ENCODE data around the gene PLAAT3. TPM values are rescaled to one million over a fixed set of nuclear protein-coding genes. Genes with fewer than 3 reads are reported as not detected.

PLAAT3 gene
- total and polyA plus RNA-seq, 7 donors, result 50.0 to 115 (median 82.3) TPM

GRCh38 chr11:63598556-63598955, 15.7 kb downstream of the PLAAT3 start:
- 70 to 86% (median 83%) methylated on average over 4 of the region's 4 CpGs for WGBS, 3 donors
- H3K9me3 ChIP-seq, result no peaks in the 10 kb centered on the region

DNA sequence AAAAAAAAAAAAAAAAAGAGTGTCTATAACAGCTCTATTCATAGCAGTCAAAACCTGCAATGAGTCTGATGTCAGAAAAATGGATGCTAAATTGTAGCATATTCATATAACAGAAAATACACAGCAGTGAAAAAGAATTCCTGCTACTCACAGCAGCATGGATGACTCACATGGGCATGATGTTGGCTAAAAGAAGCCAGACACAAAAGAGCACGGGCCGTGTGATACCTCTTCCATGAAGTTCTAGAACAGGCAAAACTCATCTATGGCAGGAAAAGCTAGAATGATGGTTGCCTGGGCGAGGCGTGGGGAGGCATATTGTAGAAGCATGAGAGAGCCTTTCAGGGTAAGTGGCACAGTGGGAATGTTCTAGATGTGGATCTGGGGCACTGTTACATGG, 18.9 kb downstream of the PLAAT3 start:
- H3K27ac ChIP-seq, result peak overlapping the region; percentile 23
- H3K4me1 ChIP-seq, result no peaks in the 10 kb centered on the region
- TF ChIP-seq, protein P1, sequence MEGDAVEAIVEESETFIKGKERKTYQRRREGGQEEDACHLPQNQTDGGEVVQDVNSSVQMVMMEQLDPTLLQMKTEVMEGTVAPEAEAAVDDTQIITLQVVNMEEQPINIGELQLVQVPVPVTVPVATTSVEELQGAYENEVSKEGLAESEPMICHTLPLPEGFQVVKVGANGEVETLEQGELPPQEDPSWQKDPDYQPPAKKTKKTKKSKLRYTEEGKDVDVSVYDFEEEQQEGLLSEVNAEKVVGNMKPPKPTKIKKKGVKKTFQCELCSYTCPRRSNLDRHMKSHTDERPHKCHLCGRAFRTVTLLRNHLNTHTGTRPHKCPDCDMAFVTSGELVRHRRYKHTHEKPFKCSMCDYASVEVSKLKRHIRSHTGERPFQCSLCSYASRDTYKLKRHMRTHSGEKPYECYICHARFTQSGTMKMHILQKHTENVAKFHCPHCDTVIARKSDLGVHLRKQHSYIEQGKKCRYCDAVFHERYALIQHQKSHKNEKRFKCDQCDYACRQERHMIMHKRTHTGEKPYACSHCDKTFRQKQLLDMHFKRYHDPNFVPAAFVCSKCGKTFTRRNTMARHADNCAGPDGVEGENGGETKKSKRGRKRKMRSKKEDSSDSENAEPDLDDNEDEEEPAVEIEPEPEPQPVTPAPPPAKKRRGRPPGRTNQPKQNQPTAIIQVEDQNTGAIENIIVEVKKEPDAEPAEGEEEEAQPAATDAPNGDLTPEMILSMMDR (IDR thresholded peaks at IDR 0.05), result no peak
- H3K27me3 ChIP-seq (ENCODE audit: insufficient read depth in 3 of 3, low read length in 2 of 3), result no peaks in the 10 kb centered on the region
- H3K4me3 ChIP-seq, result no peak overlapping the region
- peak in 3 of 4 donors; percentile 35 to 41 (median 41) for ATAC-seq
- WGBS, 3 donors, result 66 to 88% (median 76%) methylated on average over 4 of the region's 4 CpGs
- no peak for DNase-seq
- intact Hi-C loops (cut with DNase I), result no loop called here
- H3K36me3 ChIP-seq (ENCODE audit: insufficient read depth in 1 of 2, low read depth in 1 of 2), result peaks cover 2 to 64% of the 10 kb centered on the region in 2 donors
- H3K9me3 ChIP-seq, result no peaks in the 10 kb centered on the region

More at GRCh38 chr11:63598556-63598955, 15.7 kb downstream of the PLAAT3 start:
- DNase-seq, result no peak
- H3K4me1 ChIP-seq, result peaks cover 19% of the 10 kb centered on the region
- no peak overlapping the region for H3K27ac ChIP-seq
- ATAC-seq, result no peak
- H3K27me3 ChIP-seq (ENCODE audit: insufficient read depth in 3 of 3, low read length in 2 of 3), result no peaks in the 10 kb centered on the region
- H3K4me3 ChIP-seq, result no peak overlapping the region
- intact Hi-C loops (cut with DNase I), result no loop called here
- TF ChIP-seq, protein P1 (IDR thresholded peaks at IDR 0.05), result no peak
- H3K36me3 ChIP-seq (ENCODE audit: insufficient read depth in 1 of 2, low read depth in 1 of 2), result peaks cover 2 to 32% of the 10 kb centered on the region in 2 donors

- H3K27me3 ChIP-seq (ENCODE audit: insufficient read depth in 3 of 3, low read length in 2 of 3), result no peaks in the 10 kb centered on the region
- ATAC-seq (peak in 3 of 4 donors; percentile 21 to 54 (median 46)), DNase-seq (no peak)
- 78 to 81% (median 78%) methylated on average over 4 of the region's 4 CpGs for WGBS, 3 donors
- intact Hi-C loops (cut with DNase I), result loop anchor here in 1 of 2 donors (5.0 kb wide), 1 partner anchor 39 kb away; no protein-coding TSS in a partner anchor
- no peaks in the 10 kb centered on the region for H3K4me1 ChIP-seq
- no peaks in the 10 kb centered on the region for H3K9me3 ChIP-seq
- H3K36me3 ChIP-seq (ENCODE audit: insufficient read depth in 1 of 2, low read depth in 1 of 2), result peaks cover 5 to 85% of the 10 kb centered on the region in 2 donors
- H3K27ac ChIP-seq, result no peak overlapping the region
- H3K4me3 ChIP-seq, result no peak overlapping the region
- TF ChIP-seq, protein P1 (IDR thresholded peaks at IDR 0.05), result peak; percentile 37
These were observed 21.2 kb downstream of the PLAAT3 start for GRCh38 chr11:63592975-63593395.

GRCh38 chr11:63590024-63590788, 24.0 kb downstream of the PLAAT3 start:
- no peaks in the 10 kb centered on the region for H3K4me1 ChIP-seq
- peaks cover 3 to 83% of the 10 kb centered on the region in 2 donors for H3K36me3 ChIP-seq (ENCODE audit: insufficient read depth in 1 of 2, low read depth in 1 of 2)
- no peaks in the 10 kb centered on the region for H3K9me3 ChIP-seq
- intact Hi-C loops (cut with DNase I), result loop anchor here in 1 of 2 donors (5.0 kb wide), 1 partner anchor 42 kb away; no protein-coding TSS in a partner anchor
- no peak overlapping the region for H3K4me3 ChIP-seq
- TF ChIP-seq, protein P1 (IDR thresholded peaks at IDR 0.05), result no peak
- ATAC-seq, result no peak
- no peaks in the 10 kb centered on the region for H3K27me3 ChIP-seq (ENCODE audit: insufficient read depth in 3 of 3, low read length in 2 of 3)
- no peak overlapping the region for H3K27ac ChIP-seq
- 89 to 91% (median 90%) methylated on average over 18 of the region's 18 CpGs for WGBS, 3 donors
- no peak for DNase-seq

All from psoas muscle (tissue), 8 donors.